Kidney tubule cell (primary cell): ENCODE measurements around the gene IER5.
A peak's percentile ranks its signal among the peaks of the same experiment; 100 is the strongest.
"Not testable (repeated sequence)": the region's sequence is repeated elsewhere in the genome, so short reads cannot be mapped to it uniquely, and the experiment has no call there.

ENCODE experiments used
- DNase-seq: peaks from one replicate; pipeline ENCODE4 v3.0.0-alpha.2; 2018; ENCODE audit warnings: low spot score

The IER5 gene

DNA sequence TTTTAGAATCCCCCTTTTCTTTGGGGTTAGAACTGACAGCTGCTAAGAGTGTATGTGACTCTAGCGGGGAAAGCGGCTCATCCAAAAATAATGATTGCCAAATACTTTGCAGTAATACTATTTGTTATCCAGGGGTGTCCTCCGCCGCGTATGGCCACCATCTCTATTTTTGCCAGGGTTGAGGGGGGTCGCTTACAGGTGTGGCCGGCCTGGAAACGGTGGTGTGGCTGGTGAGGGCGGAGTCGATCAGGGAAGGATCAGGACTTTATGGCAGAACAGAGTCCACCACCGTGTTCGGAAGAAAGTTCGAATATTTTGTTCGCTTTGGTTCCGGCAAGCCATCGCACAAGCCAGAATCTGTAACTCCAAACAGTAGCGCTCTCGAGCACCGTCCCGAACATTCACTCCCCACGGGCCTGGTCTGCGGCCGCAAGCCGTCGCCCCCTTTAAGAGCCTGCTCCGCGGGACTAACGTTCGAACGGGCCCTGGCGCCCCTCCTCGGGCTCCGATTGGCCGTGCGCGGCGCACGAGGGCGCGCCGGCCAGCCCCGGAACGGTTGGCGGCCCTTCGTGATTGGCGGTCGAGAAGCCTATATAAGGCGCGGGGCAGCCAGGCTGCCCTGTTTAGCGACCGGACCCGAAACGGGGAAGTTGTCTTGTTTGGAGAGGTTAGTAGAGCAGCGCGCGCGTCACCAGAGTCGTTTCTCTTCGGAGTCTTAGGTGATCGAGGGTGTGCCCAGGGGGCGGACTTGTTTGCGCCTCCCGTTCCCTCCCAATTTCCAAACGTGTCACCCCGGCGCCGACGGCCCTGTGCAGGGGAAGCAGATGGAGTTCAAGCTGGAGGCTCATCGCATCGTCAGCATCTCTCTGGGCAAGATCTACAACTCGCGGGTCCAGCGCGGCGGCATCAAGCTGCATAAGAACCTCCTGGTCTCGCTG lies at the start of gene IER5:
IER5 (plus strand) TSS at position 622 of the 938 bp plus-strand sequence; CDS start at position 825, 203 bp downstream.
- DNase-seq = peak; percentile 98

DNA sequence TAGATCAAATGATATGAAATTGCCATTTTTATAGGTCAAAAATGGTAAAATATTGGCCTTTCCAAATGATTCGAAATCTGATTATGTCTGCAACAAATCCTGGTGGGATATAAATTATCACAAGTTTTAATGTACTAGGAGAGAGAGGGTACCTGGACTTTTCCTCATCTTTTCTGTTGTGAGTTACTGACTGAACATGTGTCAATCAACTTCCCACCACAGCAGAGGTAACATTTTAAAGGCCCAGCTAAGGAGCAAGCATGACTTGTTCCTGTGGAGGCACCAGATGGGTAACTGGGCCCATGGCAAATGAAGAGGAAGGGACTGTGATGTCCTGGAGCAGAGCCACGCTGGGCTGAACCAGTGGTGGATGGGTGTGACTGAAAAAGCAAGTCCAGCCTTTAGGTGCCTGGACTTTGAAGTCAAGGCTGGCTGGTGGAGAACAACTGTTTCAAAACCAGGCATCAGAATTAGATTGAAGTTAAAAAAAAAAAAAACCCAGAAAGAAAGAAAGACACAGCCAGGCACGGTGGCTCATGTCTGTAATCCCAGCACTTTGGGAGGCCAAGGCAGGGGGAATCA lies 48.1 kb upstream of the IER5 start:
- DNase-seq = no peak

GRCh38 chr1:181043025-181043888 lies 45.2 kb upstream of the IER5 start:
- DNase-seq = no peak

- DNase-seq = peak; percentile 81
Measured at GRCh38 chr1:181044449-181044966, 44.0 kb upstream of the IER5 start.

DNA sequence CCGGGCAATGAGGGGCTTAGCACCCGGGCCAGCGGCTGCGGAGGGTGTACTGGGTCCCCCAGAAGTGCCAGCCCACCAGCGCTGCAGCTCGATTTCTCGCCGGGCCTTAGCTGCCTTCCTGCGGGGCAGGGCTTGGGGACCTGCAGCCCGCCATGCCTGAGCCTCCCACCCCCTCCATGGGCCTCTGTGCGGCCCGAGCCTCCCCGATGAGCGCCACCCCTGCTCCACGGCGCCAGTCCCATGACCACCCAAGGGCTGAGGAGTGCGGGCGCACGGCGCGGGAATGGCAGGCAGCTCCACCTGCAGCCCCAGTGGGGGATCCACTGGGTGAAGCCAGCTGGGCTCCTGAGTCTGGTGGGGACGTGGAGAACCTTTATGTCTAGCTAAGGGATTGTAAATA lies 42.6 kb upstream of the IER5 start:
- DNase-seq = not testable (repeated sequence)

- no peak for DNase-seq
Measured at GRCh38 chr1:181049378-181049777, 39.1 kb upstream of the IER5 start.

DNA sequence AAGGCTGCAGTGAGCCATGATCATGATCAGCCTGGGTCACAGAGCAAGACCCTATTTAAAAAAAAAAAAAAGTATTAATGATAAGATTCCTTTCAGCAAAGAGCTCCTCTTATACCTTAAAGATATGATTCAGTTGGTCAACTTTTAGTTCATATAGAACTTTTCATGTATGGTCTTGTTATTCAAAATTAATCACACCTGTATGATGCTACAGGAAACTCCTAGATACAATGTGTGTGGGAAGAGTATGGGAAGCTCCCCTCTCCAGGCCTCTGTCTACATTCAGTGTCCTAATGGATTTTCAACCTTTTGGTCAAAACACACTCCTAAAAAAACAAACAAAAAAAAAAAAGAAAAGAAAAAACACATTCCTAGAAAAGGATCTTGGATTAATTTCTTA lies 37.6 kb upstream of the IER5 start:
- DNase-seq = no peak

DNA sequence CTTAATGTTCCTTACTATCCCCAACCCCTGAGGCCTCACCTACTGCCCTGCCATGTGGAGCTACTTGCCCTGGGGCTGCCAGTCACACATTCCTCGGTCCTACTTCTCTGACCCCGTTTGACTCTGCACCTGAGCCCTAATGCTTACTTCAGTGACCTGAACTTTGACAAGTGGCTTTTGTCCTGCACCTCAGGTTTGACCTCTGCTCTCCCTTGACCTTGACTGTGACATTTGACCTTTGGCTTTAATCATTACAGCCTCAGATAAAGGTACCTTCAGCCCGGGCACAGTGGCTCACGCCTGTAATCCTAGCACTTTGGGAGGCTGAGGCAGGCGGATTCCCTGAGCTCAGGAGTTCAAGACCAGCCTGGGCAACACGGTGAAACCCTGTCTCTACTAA lies 31.9 kb upstream of the IER5 start:
- no peak for DNase-seq

DNA sequence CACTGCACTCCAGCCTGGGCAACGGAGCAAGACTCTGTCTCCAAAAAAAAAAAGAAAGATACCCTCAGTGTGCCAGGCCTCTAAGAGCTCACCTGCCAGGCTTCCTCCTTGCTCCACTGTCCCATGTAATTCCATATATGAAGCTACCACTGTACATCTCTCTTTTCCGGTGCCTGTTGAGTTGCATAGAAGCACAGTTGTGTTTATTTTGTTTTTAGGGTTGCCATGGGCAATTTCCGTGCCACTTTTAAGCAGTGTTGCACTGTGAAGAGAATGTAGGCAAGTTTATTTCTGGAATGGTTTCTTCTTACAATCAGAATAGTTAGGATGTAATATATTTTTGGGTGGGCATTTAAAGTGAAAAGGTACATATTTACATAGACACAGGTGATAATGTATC lies 31.4 kb upstream of the IER5 start:
- no peak for DNase-seq

GRCh38 chr1:181059435-181059834 lies 29.1 kb upstream of the IER5 start:
- no peak for DNase-seq

- DNase-seq = no peak
Measured at GRCh38 chr1:181060066-181060465, 28.4 kb upstream of the IER5 start.

DNA sequence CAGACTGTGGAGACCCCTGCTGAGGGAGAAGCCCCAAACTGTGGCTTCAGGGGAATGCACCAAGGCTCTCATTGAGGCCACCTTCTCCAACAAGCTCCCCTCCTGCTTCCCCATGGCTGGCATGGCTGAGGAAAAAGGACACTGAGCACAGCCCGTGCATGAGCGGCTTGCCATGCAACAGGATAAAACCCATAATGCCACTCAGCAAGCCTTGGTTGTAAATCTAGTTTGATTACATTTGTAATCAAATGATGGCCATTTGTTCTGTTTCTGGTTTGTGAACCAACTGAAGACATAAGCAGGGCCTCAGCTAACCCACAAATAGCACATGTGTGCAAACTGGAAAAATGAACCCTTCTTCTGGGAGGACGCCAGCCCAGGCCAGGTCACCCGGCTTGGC lies 27.6 kb upstream of the IER5 start:
- not testable (repeated sequence) for DNase-seq

- no peak for DNase-seq
Measured at GRCh38 chr1:181061487-181061886, 27.0 kb upstream of the IER5 start.

GRCh38 chr1:181061891-181062835 lies 26.3 kb upstream of the IER5 start:
- no peak for DNase-seq

GRCh38 chr1:181062836-181063428 lies 25.6 kb upstream of the IER5 start:
- no peak for DNase-seq

- DNase-seq = no peak
Measured at GRCh38 chr1:181064011-181064623, 24.4 kb upstream of the IER5 start.

DNA sequence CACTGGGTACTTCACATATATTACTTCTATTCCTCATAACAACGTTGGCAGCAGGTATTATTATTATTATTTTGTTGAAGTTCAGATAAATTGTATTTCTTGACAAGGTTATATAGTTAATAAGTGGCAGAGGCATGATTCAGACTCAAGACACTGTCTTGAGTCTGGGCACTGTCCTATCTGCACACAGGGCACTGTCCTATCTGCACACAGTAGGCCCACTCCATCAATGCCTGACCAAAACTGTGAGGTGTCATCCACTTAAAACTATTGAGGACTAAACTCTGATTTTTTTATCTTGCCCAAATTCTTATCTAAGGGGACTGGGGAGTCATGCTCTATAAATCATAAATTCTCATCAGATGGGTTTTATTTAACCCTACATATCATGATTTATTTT lies 23.8 kb upstream of the IER5 start:
- DNase-seq = no peak

DNA sequence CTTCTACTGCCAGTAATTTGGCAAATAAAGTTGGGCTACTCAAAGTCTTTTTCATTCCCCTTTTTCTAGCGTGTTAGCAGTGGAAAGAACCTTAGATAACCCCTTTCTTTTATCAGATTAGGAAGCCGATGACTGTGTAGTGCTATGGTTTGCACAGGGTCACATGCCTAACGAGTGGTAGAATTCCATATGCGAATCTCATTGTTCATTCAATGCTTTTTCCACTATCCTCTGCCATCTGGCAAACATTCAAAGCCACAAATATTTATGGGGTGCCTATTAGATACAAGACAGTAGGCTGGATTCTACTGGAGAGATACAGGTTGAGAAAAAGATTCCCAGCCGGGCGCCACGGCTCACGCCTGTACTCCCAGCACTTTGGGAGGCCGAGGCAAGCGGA lies 14.9 kb upstream of the IER5 start:
- peak; percentile 51 for DNase-seq

DNA sequence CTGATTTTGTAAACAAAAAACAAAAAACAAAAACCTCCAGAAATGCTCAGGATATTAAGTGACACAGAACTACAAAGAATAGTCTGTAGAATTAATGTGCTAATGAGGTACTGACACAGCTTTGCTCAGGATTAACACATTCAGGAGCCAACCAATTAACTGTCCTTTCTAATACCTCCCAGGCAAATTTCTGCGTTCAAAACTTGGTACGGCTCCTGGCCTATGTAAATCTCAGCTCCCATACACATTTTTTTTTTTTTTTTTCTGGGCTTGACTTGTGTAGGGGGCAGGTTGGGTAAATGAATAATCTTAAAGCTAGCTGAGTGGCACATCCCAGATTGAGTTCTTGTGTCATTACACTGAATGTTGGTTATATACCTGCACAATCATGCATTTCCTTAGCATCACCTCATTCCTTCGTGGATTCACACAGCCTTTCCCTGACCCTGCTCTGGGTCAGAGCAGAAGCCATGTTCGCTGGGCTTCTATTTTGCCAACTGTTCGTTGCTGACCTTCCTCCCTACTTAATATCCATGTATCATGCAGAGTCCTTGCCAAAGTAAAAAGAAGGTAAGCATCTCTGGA lies 12.6 kb upstream of the IER5 start:
- DNase-seq = peak; percentile 84

- DNase-seq = no peak
Measured at GRCh38 chr1:181076852-181077251, 11.6 kb upstream of the IER5 start.
